Measurements from ENCODE around the gene CFAP20DC. TPM values are rescaled to one million over a fixed set of nuclear protein-coding genes. Genes with fewer than 3 reads are reported as not detected.

The CFAP20DC gene
- total RNA-seq, 1 donor from 2014 or later, result 0.98 TPM

DNA sequence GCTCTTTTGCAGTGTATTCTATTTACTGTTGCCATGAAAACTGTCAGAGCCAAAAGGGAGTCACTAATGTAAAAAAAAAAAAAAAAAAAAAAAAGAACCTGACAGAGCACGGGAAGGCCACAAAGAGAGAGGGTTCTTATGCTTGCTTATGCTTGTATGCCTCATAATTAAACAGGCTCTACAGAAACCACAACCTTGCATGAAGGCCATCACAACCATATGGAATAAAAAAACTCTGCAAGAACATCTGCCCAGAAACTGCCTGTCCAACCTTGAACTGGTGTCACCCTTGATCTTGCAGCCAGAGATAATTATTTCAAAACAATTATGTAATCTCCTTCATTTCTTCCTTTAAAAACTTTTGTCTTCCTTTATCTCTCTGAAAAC, 50.1 kb downstream of the CFAP20DC start:
- Mint-ChIP-seq H3K9me3 (no peaks in the 10 kb centered on the region), H3K36me3 (ENCODE audit: low read depth) (no peaks in the 10 kb centered on the region), H3K4me3 (no peak overlapping the region), H3K4me1 (peaks cover 8% of the 10 kb centered on the region), H3K27ac (no peak overlapping the region), H3K27me3 (peaks cover 14% of the 10 kb centered on the region)
- no peak for DNase-seq
- intact Hi-C loops (cut with micrococcal nuclease), result no loop called here

DNA sequence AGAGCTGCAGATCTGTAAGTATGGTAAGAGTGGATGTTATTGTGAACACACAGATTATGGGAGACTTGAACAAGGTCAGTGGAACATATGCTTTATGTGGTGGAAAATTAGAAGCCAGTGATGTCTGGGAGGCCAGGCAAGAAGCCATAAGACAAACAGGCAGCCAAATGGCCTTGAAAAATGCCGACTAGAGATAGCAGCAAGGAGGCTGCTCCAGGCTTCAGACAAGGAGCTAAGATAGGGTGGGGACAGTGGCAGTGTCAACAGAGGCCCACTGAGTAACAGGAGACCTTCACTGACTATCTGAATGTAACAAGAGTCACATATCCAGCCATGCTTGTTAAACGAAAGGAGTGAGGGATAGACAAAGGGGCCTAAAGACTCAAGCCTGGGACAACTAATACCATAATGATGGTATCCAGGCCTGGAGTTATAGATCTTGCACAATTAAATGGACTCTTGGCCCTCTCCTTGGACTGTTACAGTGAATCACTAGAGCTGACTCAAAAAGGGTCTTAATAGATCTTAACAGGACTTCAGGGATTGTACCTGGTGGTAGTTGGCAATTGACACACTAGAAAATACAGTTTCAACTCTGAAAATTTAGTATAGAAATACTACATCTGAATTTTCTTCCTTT, 50.6 kb downstream of the CFAP20DC start:
- no peaks in the 10 kb centered on the region for H3K36me3 Mint-ChIP-seq (ENCODE audit: low read depth)
- intact Hi-C loops (cut with micrococcal nuclease), result no loop called here
- H3K27ac Mint-ChIP-seq, result no peak overlapping the region

DNA sequence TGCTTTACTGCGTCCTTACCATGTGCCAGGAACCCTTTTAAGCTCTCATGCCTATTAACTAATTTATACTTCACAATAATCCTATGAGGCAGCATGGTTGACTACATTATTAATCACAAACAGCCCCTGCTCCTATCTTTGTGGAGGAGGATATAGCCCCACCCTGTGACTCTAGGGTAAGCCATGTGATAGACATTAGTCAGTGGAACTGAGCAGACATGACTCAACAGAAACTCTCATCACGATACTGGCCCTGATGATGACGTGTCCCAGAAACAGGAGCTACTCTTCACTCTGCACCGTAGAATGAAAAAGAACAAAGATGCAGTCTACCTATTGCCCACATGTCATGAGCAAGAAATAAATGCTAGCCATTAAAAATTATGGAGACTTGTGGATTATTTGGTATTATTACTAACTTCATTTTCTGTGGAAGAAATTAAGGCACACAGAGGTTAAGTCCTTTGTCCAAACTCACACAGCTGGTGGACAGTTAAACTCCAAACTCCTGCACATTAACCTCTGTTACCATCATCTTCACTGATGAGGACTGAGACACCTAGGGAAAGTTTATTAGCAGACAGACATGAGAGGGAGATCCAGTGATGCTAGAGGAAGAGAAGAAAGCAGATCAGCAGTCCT, 51.2 kb downstream of the CFAP20DC start:
- no peak for DNase-seq
- no peaks in the 10 kb centered on the region for H3K9me3 Mint-ChIP-seq
- no peaks in the 10 kb centered on the region for H3K36me3 Mint-ChIP-seq (ENCODE audit: low read depth)
- peaks cover 8% of the 10 kb centered on the region for H3K4me1 Mint-ChIP-seq
- peaks cover 14% of the 10 kb centered on the region for H3K27me3 Mint-ChIP-seq
- no peak overlapping the region for H3K4me3 Mint-ChIP-seq
- intact Hi-C loops (cut with micrococcal nuclease), result no loop called here
- no peak overlapping the region for H3K27ac Mint-ChIP-seq

More for the DNA sequence above, 50.6 kb downstream of the CFAP20DC start:
- DNase-seq, result no peak
- peaks cover 8% of the 10 kb centered on the region for H3K4me1 Mint-ChIP-seq
- no peaks in the 10 kb centered on the region for H3K9me3 Mint-ChIP-seq
- H3K27me3 Mint-ChIP-seq, result peaks cover 14% of the 10 kb centered on the region
- H3K4me3 Mint-ChIP-seq, result no peak overlapping the region

DNA sequence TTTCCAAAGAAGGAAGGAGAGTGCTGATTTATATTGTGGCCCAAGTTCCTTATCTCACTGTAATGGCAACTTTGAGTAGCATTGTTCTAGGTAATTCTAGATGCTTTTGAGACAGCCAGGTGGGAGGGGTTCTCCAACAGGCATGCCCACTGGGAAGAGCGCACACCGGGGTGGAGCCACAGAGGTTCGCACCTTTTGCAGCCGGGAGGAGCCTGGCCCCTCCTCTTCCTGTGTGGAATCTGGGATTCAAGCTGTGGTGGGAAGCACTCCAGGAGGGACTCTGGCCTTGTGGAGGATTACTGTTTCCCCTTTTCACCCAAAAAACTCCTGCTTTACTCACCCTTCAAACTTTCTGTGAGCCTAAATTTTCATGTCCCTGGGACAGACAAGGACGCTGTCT, 53.1 kb downstream of the CFAP20DC start:
- Mint-ChIP-seq H3K4me1 (peaks cover 8% of the 10 kb centered on the region), H3K27ac (no peak overlapping the region), H3K4me3 (no peak overlapping the region), H3K9me3 (no peaks in the 10 kb centered on the region), H3K27me3 (peaks cover 14% of the 10 kb centered on the region), H3K36me3 (ENCODE audit: low read depth) (no peaks in the 10 kb centered on the region)
- no peak for DNase-seq
- intact Hi-C loops (cut with micrococcal nuclease), result no loop called here

DNA sequence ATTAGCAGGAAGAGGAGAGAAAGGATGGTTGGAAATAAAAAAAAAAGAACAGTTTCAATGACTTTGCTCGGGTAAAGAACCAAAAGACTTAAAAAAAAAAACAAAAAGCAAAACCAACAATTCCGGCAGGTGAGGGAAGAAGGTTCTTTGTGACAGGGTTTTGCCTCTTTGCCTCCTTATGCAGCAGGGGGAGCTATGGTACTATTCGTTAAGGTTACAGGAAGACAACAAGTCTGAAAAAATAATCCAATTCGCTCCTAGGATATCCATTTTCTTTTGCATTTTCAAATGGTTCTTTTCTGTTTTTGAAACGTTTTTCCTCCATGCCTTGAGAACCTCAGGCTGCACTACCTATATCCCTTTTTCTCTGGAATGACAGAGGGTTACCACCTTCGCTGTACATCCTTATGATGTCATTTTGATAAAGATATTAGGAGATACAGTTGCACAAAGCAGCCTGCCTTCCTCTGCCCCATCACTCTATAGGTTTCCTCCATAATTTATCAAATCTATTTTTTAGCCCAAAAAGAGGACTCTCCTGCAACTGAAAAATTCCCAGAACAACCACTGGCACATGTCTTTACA, 55.0 kb downstream of the CFAP20DC start:
- no peaks in the 10 kb centered on the region for H3K9me3 Mint-ChIP-seq
- peaks cover 9% of the 10 kb centered on the region for H3K27me3 Mint-ChIP-seq
- H3K27ac Mint-ChIP-seq, result no peak overlapping the region
- no peak overlapping the region for H3K4me3 Mint-ChIP-seq
- intact Hi-C loops (cut with micrococcal nuclease), result loop anchor here (2.0 kb wide), 1 partner anchor 58 kb away; no protein-coding TSS in a partner anchor
- H3K4me1 Mint-ChIP-seq, result peaks cover 8% of the 10 kb centered on the region
- H3K36me3 Mint-ChIP-seq (ENCODE audit: low read depth), result no peaks in the 10 kb centered on the region
- peak; percentile 85 for DNase-seq

DNA sequence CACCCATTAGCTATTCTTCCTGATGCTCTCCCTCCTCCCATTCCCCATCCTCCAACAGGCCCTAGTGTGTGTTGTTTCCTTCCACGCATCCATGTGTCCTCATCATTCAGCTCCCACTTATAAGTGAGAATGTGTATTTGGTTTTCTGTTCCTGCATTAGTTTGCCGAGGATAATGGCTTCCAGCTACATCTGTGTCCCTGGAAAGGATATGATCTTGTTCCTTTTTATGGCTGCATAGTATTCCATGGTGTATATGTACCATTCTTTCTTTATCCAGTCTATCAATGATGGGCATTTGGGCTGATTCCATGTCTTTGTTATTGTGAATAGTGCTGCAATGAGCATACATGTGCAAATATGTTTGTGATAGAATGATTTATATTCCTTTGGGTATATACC, 56.3 kb downstream of the CFAP20DC start:
- Mint-ChIP-seq H3K4me3 (no peak overlapping the region), H3K4me1 (peaks cover 5% of the 10 kb centered on the region), H3K27ac (no peak overlapping the region), H3K27me3 (peaks cover 11% of the 10 kb centered on the region), H3K9me3 (no peaks in the 10 kb centered on the region), H3K36me3 (ENCODE audit: low read depth) (no peaks in the 10 kb centered on the region)
- intact Hi-C loops (cut with micrococcal nuclease), result no loop called here
- no peak for DNase-seq

DNA sequence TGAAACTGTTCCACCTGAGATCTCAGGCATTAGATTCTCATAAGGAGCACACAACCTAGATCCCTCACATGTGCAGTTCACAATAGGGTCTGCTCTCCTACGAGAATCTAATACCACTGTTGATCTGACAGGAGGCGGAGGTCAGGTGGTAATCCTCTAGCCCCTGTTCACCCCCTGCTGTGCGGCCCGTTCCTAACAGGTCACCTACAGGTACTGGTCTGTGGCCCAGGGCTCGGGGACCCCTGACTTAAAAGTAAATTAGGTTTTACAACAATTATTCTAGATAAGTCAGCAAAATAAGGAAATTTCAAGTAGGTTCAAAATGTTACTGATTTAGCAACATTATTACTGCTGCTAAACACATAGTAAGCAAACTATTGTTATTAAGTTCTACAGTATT, 58.2 kb downstream of the CFAP20DC start:
- peaks cover 15% of the 10 kb centered on the region for H3K27me3 Mint-ChIP-seq
- no peaks in the 10 kb centered on the region for H3K9me3 Mint-ChIP-seq
- peaks cover 3% of the 10 kb centered on the region for H3K4me1 Mint-ChIP-seq
- no peak for DNase-seq
- intact Hi-C loops (cut with micrococcal nuclease), result no loop called here
- no peak overlapping the region for H3K27ac Mint-ChIP-seq
- H3K4me3 Mint-ChIP-seq, result no peak overlapping the region
- no peaks in the 10 kb centered on the region for H3K36me3 Mint-ChIP-seq (ENCODE audit: low read depth)

DNA sequence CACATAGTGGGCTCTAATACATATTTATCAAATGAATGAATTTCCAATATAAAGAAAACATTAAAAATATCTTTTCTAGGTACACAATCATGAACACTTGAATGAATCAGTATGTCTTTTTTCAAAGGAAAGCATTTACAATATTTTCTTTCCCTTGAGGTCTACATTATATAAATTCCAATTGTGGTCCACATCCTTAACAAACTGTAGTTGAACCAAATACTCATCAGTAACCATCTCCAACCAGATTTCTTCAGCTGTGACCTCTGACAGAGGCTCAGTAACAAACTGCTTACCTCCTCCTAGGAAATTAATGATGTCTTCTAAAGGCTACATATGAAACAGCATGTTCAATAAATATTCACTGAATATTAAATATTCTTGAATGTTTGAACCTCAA, 58.8 kb downstream of the CFAP20DC start:
- DNase-seq, result no peak
- no peaks in the 10 kb centered on the region for H3K36me3 Mint-ChIP-seq (ENCODE audit: low read depth)
- no peak overlapping the region for H3K27ac Mint-ChIP-seq
- intact Hi-C loops (cut with micrococcal nuclease), result no loop called here
- no peaks in the 10 kb centered on the region for H3K9me3 Mint-ChIP-seq
- H3K4me3 Mint-ChIP-seq, result no peak overlapping the region
- H3K4me1 Mint-ChIP-seq, result peaks cover 3% of the 10 kb centered on the region
- peaks cover 15% of the 10 kb centered on the region for H3K27me3 Mint-ChIP-seq

DNA sequence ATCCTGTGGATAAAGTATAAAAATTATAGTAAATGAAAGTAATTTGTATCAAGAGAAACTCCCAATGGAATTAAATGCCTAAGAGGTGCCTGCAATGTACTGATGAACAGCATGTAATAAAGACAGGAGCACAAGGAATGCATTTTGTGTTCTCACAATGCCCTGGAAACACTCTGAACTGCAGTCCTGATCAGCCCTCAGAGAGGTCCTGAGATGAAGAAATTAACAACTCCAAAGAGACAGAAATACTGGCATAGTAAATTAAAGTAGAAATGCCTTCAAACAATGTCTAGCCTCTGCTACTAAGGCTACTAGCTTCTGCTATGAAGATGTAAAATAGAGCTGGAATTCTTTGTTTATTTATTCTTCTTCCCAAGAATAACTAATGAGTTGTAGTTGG, 59.9 kb downstream of the CFAP20DC start:
- intact Hi-C loops (cut with micrococcal nuclease), result no loop called here
- no peak overlapping the region for H3K27ac Mint-ChIP-seq

DNA sequence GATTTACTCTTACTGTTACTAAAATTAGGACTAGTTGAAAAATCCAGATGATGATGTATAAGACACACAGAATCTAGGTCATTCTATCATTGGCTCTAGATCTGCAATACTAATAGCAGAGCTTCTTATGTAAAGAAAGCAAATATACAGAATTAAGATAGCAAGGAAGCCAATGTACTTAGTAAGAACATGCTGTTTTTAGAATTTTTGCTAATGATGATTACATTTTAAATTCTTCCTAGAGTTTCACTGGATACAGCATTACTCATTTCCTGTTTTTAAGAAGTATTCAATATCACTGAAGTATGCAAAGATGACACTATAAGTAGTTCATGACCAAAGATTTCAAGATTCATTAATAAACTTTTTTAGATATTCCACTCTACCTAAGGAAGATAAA, 60.7 kb downstream of the CFAP20DC start:
- Mint-ChIP-seq H3K27ac (no peak overlapping the region), H3K36me3 (ENCODE audit: low read depth) (no peaks in the 10 kb centered on the region), H3K4me3 (no peak overlapping the region), H3K4me1 (no peaks in the 10 kb centered on the region), H3K9me3 (no peaks in the 10 kb centered on the region), H3K27me3 (peaks cover 21% of the 10 kb centered on the region)
- intact Hi-C loops (cut with micrococcal nuclease), result no loop called here
- DNase-seq, result no peak

More for the DNA sequence above, 59.9 kb downstream of the CFAP20DC start:
- DNase-seq, result no peak
- no peaks in the 10 kb centered on the region for H3K9me3 Mint-ChIP-seq
- peaks cover 21% of the 10 kb centered on the region for H3K27me3 Mint-ChIP-seq
- H3K4me3 Mint-ChIP-seq, result no peak overlapping the region
- H3K4me1 Mint-ChIP-seq, result peaks cover 2% of the 10 kb centered on the region
- no peaks in the 10 kb centered on the region for H3K36me3 Mint-ChIP-seq (ENCODE audit: low read depth)

DNA sequence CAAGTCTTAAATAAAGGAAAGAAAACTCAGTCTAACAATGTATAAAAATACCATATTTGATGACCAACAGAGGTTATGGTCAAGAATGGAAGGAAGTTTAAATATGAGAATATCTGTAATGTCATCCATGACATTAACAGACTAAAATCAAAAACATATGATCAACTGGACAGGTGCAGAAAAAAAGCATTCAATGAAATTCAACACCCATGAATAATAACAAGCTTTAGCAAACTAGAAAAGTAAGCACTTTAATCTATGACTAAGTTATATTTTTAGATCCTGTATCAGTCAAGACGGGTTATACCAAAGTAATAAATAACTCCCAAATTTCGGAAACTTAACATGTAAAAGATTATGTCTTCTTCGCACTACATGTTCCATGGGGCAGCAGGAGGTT, 61.8 kb downstream of the CFAP20DC start:
- intact Hi-C loops (cut with micrococcal nuclease), result no loop called here
- DNase-seq, result no peak
- H3K36me3 Mint-ChIP-seq (ENCODE audit: low read depth), result no peaks in the 10 kb centered on the region
- no peaks in the 10 kb centered on the region for H3K9me3 Mint-ChIP-seq
- no peak overlapping the region for H3K27ac Mint-ChIP-seq
- peaks cover 17% of the 10 kb centered on the region for H3K27me3 Mint-ChIP-seq
- H3K4me3 Mint-ChIP-seq, result no peak overlapping the region
- H3K4me1 Mint-ChIP-seq, result no peaks in the 10 kb centered on the region

DNA sequence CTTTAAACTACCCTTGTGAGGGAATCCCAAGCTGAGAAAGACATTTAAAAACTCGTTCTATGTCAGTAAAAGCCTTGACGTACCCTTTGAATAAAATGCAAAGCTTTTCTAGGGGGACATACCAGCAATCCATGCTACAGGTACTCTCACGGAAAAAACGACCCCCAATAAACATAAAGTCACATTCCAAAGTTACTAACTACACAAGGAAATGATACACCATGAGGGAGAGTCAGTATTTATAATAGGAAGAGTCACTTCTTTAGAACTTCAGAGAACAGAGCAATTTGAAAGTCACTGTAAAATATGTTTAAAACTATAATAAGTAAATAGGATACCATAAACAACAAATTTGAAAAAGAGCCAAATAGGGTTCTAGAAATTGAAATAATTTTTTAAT, 63.2 kb downstream of the CFAP20DC start:
- intact Hi-C loops (cut with micrococcal nuclease), result no loop called here
- H3K9me3 Mint-ChIP-seq, result no peaks in the 10 kb centered on the region
- no peak overlapping the region for H3K4me3 Mint-ChIP-seq
- H3K27ac Mint-ChIP-seq, result no peak overlapping the region
- no peaks in the 10 kb centered on the region for H3K4me1 Mint-ChIP-seq
- no peaks in the 10 kb centered on the region for H3K36me3 Mint-ChIP-seq (ENCODE audit: low read depth)
- DNase-seq, result no peak
- peaks cover 14% of the 10 kb centered on the region for H3K27me3 Mint-ChIP-seq

DNA sequence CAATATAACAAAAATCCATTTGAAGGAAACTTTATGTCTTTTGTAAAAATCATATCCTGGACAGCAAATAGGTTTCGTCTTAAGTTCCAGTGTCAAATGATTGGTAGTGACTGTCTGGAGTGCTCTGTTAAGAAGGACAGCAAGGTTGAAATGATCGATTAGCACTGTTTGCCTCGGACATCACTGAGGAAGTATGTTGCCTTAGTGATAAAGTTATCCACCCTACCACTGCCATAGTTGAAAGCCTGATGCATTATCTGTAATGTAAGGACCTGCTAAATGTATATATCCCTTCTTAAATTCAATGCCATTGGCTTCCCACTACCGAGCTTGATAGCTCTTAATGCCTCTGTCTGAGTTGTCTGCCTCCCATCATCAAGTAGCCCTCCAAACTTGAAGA, 70.0 kb downstream of the CFAP20DC start:
- Mint-ChIP-seq H3K4me1 (no peaks in the 10 kb centered on the region), H3K36me3 (ENCODE audit: low read depth) (no peaks in the 10 kb centered on the region), H3K27ac (no peak overlapping the region), H3K4me3 (no peak overlapping the region), H3K9me3 (no peaks in the 10 kb centered on the region), H3K27me3 (no peaks in the 10 kb centered on the region)
- intact Hi-C loops (cut with micrococcal nuclease), result no loop called here
- DNase-seq, result no peak

DNA sequence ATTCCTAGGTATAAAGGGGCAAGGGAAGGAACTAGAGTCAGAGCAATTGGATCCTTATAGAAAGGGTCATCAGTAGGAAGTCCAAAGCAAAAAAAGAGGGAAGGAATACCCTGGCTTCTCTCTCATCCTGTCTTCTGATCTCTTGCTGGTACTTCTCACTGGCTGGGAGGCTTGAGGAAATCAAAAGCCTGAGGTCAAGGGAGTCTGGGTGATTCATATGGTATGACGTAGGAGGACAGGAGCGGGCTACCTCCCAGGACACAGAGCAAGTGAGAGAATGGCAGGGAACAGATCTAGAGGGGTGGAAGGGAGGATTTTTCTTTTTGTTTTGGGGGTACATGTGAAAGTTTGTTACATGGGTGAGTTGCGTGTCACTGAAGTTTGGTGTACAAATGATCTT, 76.0 kb downstream of the CFAP20DC start:
- intact Hi-C loops (cut with micrococcal nuclease), result no loop called here
- Mint-ChIP-seq H3K4me1 (no peaks in the 10 kb centered on the region), H3K27me3 (peaks cover 7% of the 10 kb centered on the region), H3K27ac (no peak overlapping the region), H3K9me3 (no peaks in the 10 kb centered on the region), H3K36me3 (ENCODE audit: low read depth) (no peaks in the 10 kb centered on the region), H3K4me3 (no peak overlapping the region)
- no peak for DNase-seq

Measured in activated CD4-positive, alpha-beta T cell treated with anti-CD3 and anti-CD28 coated beads, Interleukin-2, amount 10 ng/mL, durations not matched to agents 24 days and 14 days (primary cell).